PC-3 (cell line): Measurements from ENCODE around the gene CTDSP2. TPM values are rescaled to one million over a fixed set of nuclear protein-coding genes. Genes with fewer than 3 reads are reported as not detected.

Experiments used
- ATAC-seq: fragments of 200-7000 bp; cut with Tn5 transposase; 2 replicates; pipeline ENCODE4 v1.9.1; 2020; ENCODE audit warnings: mild to moderate bottlenecking, moderate library complexity
- BruUV-seq: library from RNA; stranded (reverse); fragments of 400-500 nt; replicated peaks from 2 replicates; lab custom pipeline; 2021; lab: Mats Ljungman, UMichigan
- CTCF ChIA-PET: fragments of 300-600 bp; sonication (Branson Sonifier 250); formaldehyde crosslinking; loops from one replicate; lab custom pipeline; 2022; ENCODE audit warnings: antibody characterized with exemption; lab: Charles Lee
- POLR2A ChIA-PET: fragments of 300-600 bp; sonication (Branson Sonifier 250); formaldehyde crosslinking; loops from one replicate; lab custom pipeline; 2022; ENCODE audit warnings: antibody characterized with exemption; ENCODE audit not compliant: unreplicated experiment; lab: Charles Lee
- DNase-seq: peaks from one replicate; pipeline ENCODE4 v3.0.0-alpha.2; 2015
- H2AFZ ChIP-seq: fragments of 300-600 bp; sonication (generic); 2 replicates; pipeline ENCODE4 v1.6.0; 2016; ENCODE audit warnings: antibody characterized with exemption, low read length
- H3F3A ChIP-seq: fragments of 300-600 bp; sonication (generic); one replicate; pipeline ENCODE4 v1.6.0; 2017; ENCODE audit warnings: antibody characterized with exemption, low read length, control low read depth, mild to moderate bottlenecking; ENCODE audit not compliant: unreplicated experiment
- H3K27ac ChIP-seq: fragments of 300-600 bp; sonication (generic); 2 replicates; pipeline ENCODE4 v1.5.1; 2016; ENCODE audit warnings: mild to moderate bottlenecking, low read length
- H3K27me3 ChIP-seq: fragments of 300-600 bp; sonication (generic); 2 replicates; pipeline ENCODE4 v1.6.1; 2016; ENCODE audit warnings: low read length, mixed read lengths
- H3K36me3 ChIP-seq: fragments of 300-600 bp; sonication (generic); 2 replicates; pipeline ENCODE4 v1.6.1; 2016; ENCODE audit warnings: low read depth, mixed run types, low read length, mixed read lengths
- H3K4me1 ChIP-seq: fragments of 300-600 bp; sonication (generic); 2 replicates; pipeline ENCODE4 v1.5.1; 2016; ENCODE audit warnings: low read length; ENCODE audit not compliant: insufficient read depth
- H3K4me2 ChIP-seq: fragments of 300-600 bp; sonication (generic); 2 replicates; pipeline ENCODE4 v1.6.0; 2016; ENCODE audit warnings: low read length
- H3K4me3 ChIP-seq: fragments of 300-600 bp; sonication (generic); 2 replicates; pipeline ENCODE4 v1.5.1; 2016; ENCODE audit warnings: mild to moderate bottlenecking, low read length, mixed read lengths
- H3K79me2 ChIP-seq: fragments of 300-600 bp; sonication (generic); 2 replicates; pipeline ENCODE4 v1.6.1; 2017; ENCODE audit warnings: low read length, mixed read lengths
- H3K9ac ChIP-seq: fragments of 300-600 bp; sonication (generic); 2 replicates; pipeline ENCODE4 v1.6.0; 2016; ENCODE audit warnings: mild to moderate bottlenecking, low read length
- H3K9me2 ChIP-seq: fragments of 300-600 bp; sonication (generic); replicated peaks from 2 replicates; pipeline ENCODE4 v1.6.1; 2016; ENCODE audit warnings: mixed run types, low read length, mixed read lengths
- H3K9me3 ChIP-seq: fragments of 300-600 bp; sonication (generic); 2 replicates; pipeline ENCODE4 v1.6.1; 2016; ENCODE audit warnings: low read length, mixed read lengths
- H4K20me1 ChIP-seq: fragments of 300-600 bp; sonication (generic); 2 replicates; pipeline ENCODE4 v1.6.1; 2016; ENCODE audit warnings: low read length, mixed read lengths
- CTCF ChIP-seq: fragments of 300-600 bp; sonication (generic); conservative IDR thresholded peaks from 2 replicates; pipeline ENCODE4 v1.5.1; 2017; ENCODE audit warnings: antibody characterized with exemption, low read depth, mild to moderate bottlenecking, low read length
- EZH2 ChIP-seq: fragments of 300-600 bp; sonication (generic); IDR thresholded peaks from one replicate; pipeline ENCODE4 v1.6.1; 2017; ENCODE audit warnings: antibody characterized with exemption, mild to moderate bottlenecking, low read length; ENCODE audit not compliant: unreplicated experiment
- EZH2phosphoT487 ChIP-seq: fragments of 300-600 bp; sonication (generic); IDR thresholded peaks from 2 replicates; pipeline ENCODE4 v1.6.1; 2018; ENCODE audit warnings: mild to moderate bottlenecking, antibody characterized with exemption, low read length, borderline replicate concordance
- intact Hi-C: fragments of 100-400 bp; cut with micrococcal nuclease; formaldehyde crosslinking; loops from 2 replicates; pipeline ENCODE4 v1.9.0; 2023
- total RNA-seq: library from RNA; depleted of rRNA; stranded (reverse); fragments of >200 nt; gene quantifications from 2 replicates; pipeline ENCODE4 v1.2.3, GENCODE V29; 2014

CTDSP2 gene
- total RNA-seq, 1 experiment from 2014 or later, result 39.4 TPM

GRCh38 chr12:57853864-57854556 lies 7.5 kb upstream of the CTDSP2 start:
- CTCF ChIA-PET, result no interaction called here
- H3K9me2 ChIP-seq, result no peaks in the 10 kb centered on the region
- intact Hi-C loops, result no loop called here

GRCh38 chr12:57852620-57853500 lies 6.3 kb upstream of the CTDSP2 start:
- BruUV-seq, result no TSS peak
- H3K9ac ChIP-seq, result no peak overlapping the region
- H3K4me1 ChIP-seq, result no peaks in the 10 kb centered on the region
- ATAC-seq (no peak), DNase-seq (no peak)
- no peaks in the 10 kb centered on the region for H3K27me3 ChIP-seq
- no peaks in the 10 kb centered on the region for H4K20me1 ChIP-seq
- H3K4me2 ChIP-seq, result no peak overlapping the region
- ChIA-PET CTCF (no interaction called here), POLR2A (no interaction called here)
- TF ChIP-seq EZH2, result no peak
- no peak for TF ChIP-seq CTCF
- TF ChIP-seq EZH2phosphoT487, result no peak
- intact Hi-C loops, result no loop called here
- H3K36me3 ChIP-seq, result no peaks in the 10 kb centered on the region
- no peak overlapping the region for H2AFZ ChIP-seq
- no peak overlapping the region for H3K27ac ChIP-seq
- H3K9me2 ChIP-seq, result no peaks in the 10 kb centered on the region
- no peaks in the 10 kb centered on the region for H3F3A ChIP-seq
- no peak overlapping the region for H3K4me3 ChIP-seq
- H3K9me3 ChIP-seq, result no peaks in the 10 kb centered on the region
- H3K79me2 ChIP-seq, result no peaks in the 10 kb centered on the region

More at GRCh38 chr12:57853864-57854556, 7.5 kb upstream of the CTDSP2 start:
- H4K20me1 ChIP-seq, result no peaks in the 10 kb centered on the region
- no peaks in the 10 kb centered on the region for H3K4me1 ChIP-seq
- H3F3A ChIP-seq, result no peaks in the 10 kb centered on the region
- H3K4me2 ChIP-seq, result no peak overlapping the region
- H3K79me2 ChIP-seq, result no peaks in the 10 kb centered on the region
- no peak overlapping the region for H3K4me3 ChIP-seq
- POLR2A ChIA-PET, result no interaction called here
- H3K9me3 ChIP-seq, result no peaks in the 10 kb centered on the region
- DNase-seq (peak; percentile 21), ATAC-seq (no peak)
- TF ChIP-seq EZH2phosphoT487, result no peak
- TF ChIP-seq CTCF, result no peak
- no peak for TF ChIP-seq EZH2
- H3K36me3 ChIP-seq, result no peaks in the 10 kb centered on the region
- H3K9ac ChIP-seq, result no peak overlapping the region
- no peak overlapping the region for H3K27ac ChIP-seq
- H3K27me3 ChIP-seq, result no peaks in the 10 kb centered on the region
- no TSS peak for BruUV-seq
- no peak overlapping the region for H2AFZ ChIP-seq
